ENCODE results near the gene SALL4. TPM values are rescaled to one million over a fixed set of nuclear protein-coding genes. Genes with fewer than 3 reads are reported as not detected.
"Not testable (repeated sequence)": the region's sequence is repeated elsewhere in the genome, so short reads cannot be mapped to it uniquely, and the experiment has no call there.

SALL4 gene
- total RNA-seq, 6 donors from 2014 or later: 0.51 to 0.69 (median 0.52) TPM; not detected in 3

DNA sequence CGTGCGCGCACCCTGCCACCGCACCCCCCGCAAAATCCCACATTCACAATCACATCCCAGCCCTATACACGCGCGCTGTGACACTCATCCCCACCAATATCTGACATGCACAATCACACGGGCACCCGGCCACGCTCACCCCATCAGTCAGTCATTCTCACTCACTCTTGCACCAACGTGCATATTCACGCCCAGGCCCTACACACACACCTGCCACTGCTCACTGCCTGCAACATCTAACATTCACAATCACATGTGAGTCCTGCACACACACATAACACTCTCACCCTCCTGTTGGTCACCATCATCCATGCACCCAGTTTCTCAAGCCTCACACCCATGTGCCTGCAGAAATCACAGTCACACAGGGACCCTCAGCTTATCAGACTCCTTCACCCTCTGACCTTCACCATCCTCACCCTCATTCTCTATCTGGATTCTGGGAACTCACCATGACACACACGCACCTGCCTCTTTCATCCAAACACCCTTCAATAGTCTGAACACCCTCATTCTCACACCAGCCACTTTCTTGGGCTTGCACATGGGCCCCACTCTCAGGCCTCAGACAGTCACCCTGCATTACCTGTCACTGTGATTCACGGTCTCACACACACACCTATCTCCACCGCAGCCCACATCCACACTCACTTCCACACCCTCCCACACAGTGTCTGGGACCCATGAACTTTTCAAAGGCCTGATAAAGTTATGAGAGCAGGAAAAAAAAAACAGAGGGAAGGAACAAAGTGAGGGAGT, 33.4 kb downstream of the SALL4 start:
- 35 to 52% methylated on average over 11 to 14 of the region's 16 CpGs for WGBS, 2 donors
- Histone ChIP-seq H3K9me3 (no peaks in the 10 kb centered on the region), H3K4me3 (peak overlapping the region in 2 of 4 donors; percentile 17 to 19), H3K27ac (no peak overlapping the region), H3K4me1 (peaks cover 0 to 20% (median 6%) of the 10 kb centered on the region in 4 donors), H3K27me3 (no peaks in the 10 kb centered on the region), H3K36me3 (no peaks in the 10 kb centered on the region)
- TF ChIP-seq, protein P1, sequence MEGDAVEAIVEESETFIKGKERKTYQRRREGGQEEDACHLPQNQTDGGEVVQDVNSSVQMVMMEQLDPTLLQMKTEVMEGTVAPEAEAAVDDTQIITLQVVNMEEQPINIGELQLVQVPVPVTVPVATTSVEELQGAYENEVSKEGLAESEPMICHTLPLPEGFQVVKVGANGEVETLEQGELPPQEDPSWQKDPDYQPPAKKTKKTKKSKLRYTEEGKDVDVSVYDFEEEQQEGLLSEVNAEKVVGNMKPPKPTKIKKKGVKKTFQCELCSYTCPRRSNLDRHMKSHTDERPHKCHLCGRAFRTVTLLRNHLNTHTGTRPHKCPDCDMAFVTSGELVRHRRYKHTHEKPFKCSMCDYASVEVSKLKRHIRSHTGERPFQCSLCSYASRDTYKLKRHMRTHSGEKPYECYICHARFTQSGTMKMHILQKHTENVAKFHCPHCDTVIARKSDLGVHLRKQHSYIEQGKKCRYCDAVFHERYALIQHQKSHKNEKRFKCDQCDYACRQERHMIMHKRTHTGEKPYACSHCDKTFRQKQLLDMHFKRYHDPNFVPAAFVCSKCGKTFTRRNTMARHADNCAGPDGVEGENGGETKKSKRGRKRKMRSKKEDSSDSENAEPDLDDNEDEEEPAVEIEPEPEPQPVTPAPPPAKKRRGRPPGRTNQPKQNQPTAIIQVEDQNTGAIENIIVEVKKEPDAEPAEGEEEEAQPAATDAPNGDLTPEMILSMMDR (IDR thresholded peaks at IDR 0.05): peak in 1 of 6 experiments; percentile 13
- TF ChIP-seq POLR2A (IDR thresholded peaks at IDR 0.05): no peak
- ATAC-seq (ENCODE audit: low FRiP score in 2 of 2) (no peak), DNase-seq (no peak)

DNA sequence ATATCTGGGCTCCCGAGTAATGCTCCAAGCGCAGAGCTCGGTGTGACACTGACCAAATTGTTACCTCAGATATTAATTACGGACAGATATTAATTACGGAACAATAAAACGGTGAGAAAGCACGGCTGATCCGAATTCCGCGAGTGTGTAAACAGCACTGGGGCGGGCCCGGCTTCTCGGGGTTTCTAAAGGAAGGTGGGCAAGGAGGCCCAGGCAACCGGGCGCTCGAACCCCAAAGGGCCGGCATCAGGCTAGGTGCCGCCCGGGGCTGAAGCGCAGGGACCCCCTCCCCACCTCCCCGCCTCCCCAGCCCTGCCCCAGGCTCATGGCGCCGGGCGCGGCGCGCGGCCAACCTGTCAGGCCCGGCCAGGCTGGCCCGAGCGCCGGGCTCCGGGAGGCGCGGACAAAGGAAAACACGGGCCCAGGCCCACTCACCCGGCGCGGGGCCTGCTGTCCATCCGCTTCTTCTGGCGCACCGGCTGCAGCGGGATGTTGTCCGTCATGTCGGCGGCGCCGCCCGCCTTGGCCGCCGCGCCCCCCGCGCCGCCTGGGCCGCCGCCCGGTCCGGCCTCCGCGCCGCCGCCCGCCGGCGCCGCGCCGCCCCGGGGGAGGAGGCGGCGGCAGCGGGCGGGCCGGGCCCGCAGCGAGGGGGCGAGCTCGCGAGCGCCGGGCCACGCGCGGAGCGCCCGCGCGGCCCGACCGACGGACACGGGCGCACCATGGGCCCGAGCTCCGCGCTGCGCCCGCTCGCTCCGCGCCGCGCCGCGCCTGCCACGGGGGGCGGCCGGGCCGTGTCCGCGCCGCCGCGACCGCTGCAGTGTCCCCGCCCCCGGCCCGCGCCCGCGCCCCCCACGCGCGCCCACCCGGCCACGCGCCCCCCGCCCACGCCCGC, 34.2 kb downstream of the SALL4 start, which contains the start of gene ATP9A:
ATP9A (minus strand) TSS at position 524 of the 892 bp plus-strand sequence; CDS start at position 503, 21 bp downstream.
- H3K27ac ChIP-seq: peak within 1 kb of the TSS; percentile 7 to 82 (median 56)
- H3K9me3 ChIP-seq: no peaks in the 10 kb centered on the region
- H3K27me3 ChIP-seq: no peaks in the 10 kb centered on the region
- no peaks in the 10 kb centered on the region for H3K36me3 ChIP-seq
- peak within 1 kb of the TSS; percentile 62 to 89 (median 72) for H3K4me3 ChIP-seq
- DNase-seq (peak; percentile 29 to 89), ATAC-seq (ENCODE audit: low FRiP score in 2 of 2) (peak; percentile 40 to 61)
- TF ChIP-seq EP300 (IDR thresholded peaks at IDR 0.05): no peak
- TF ChIP-seq, protein P1 (IDR thresholded peaks at IDR 0.05): peak in 1 of 6 experiments; percentile 4
- H3K4me1 ChIP-seq: peaks cover 0 to 20% (median 6%) of the 10 kb centered on the region in 4 donors
- 1 to 2% methylated on average over 13 to 21 of the region's 131 CpGs for WGBS, 2 donors

DNA sequence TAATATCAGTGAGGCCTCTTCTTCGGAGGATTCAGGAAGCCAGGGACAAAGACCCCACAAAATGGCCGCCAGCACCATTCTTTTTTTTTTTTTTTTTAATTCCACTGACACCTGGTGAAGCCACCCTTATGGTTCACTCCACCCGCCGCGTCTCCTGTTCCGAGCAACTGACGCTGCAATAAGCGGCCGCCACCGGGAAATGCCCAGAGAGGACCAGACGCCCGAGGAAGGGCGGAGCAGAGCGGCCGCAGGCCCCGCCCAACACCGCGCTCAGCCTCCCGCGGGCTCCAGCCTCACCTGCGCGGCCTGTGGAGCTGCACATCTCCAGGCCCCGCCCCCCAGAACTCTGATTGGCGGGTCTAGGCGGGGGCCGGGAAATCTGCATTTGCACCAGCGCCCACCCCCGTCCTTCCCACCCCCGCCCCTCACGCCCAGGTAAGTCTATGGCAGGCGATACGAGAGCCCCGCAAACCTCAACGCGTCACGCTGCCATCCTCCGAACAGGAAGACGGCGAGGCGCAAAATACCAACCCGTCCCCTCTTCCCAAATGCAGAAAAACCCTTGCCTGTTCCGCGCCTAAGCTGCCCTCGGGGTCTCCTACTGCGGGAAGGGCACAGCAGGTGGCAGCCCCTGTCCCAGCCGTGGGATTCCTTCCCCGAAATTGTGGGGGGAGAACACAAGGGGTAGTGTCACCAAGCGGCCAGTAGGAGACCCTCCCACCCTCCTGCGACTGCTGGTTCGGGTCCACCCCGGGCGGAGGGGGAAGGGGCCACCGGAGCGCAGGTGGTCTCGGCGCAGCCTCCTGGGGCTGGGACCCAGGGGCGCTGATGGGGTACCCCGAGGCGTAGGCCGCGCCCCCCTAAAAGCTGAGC, 35.1 kb downstream of the SALL4 start:
- WGBS, 2 donors: 3 to 4% methylated on average over 15 to 40 of the region's 61 CpGs
- Histone ChIP-seq H3K4me3 (peak overlapping the region; percentile 62 to 89 (median 72)), H3K27ac (peak overlapping the region; percentile 7 to 82 (median 56)), H3K36me3 (no peaks in the 10 kb centered on the region), H3K27me3 (no peaks in the 10 kb centered on the region), H3K9me3 (no peaks in the 10 kb centered on the region), H3K4me1 (peaks cover 0 to 20% (median 6%) of the 10 kb centered on the region in 4 donors)
- peak; percentile 87 to 96 for ATAC-seq (ENCODE audit: low FRiP score in 2 of 2)
- TF ChIP-seq, protein P1 (IDR thresholded peaks at IDR 0.05): peak in 3 of 6 experiments; percentile 11 to 51 (median 27)
- TF ChIP-seq POLR2AphosphoS5 (IDR thresholded peaks at IDR 0.05) (peak in 1 of 2 donors; percentile 54), EP300 (IDR thresholded peaks at IDR 0.05) (no peak)
- DNase-seq: peak; percentile 94

DNA sequence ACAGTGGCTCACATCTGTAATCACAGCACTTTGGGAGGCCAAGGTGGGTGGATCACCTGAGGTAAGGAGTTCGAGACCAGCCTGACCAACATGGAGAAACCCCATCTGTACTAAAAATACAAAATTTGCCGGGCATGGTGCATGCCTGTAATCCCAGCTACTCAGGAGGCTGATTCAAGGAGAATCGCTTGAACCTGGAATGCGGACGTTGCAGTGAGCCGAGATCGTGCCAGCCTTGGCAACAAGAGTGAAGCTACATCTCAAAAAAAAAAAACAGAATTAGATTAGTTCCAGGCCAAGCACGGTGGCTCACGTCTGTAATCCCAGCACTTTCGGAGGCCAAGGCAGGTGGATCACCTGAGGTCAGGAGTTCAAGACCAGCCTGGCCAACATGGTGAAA, 36.9 kb downstream of the SALL4 start:
- H3K27ac ChIP-seq; H3K4me3 ChIP-seq; H3K27me3 ChIP-seq; H3K36me3 ChIP-seq; DNase-seq; H3K9me3 ChIP-seq; ATAC-seq (ENCODE audit: low FRiP score in 2 of 2): not testable (repeated sequence)
- WGBS, 2 donors: 80 to 88% methylated on average over 10 of the region's 10 CpGs
- H3K4me1 ChIP-seq: peaks cover 0 to 20% (median 6%) of the 10 kb centered on the region in 4 donors

Measured in upper lobe of left lung (tissue), 6 donors.